GM19043 (cell line): Measurements from ENCODE around the gene FGD2.

Source experiments
- ATAC-seq: cut with Tn5 transposase; IDR thresholded peaks from one replicate; pipeline ENCODE4 v1.9.1; 2021; ENCODE audit warnings: low read depth; ENCODE audit not compliant: unreplicated experiment

FGD2 gene

GRCh38 chr6:36969988-36970891, 35.2 kb upstream of the FGD2 start:
- ATAC-seq = no peak

- no peak for ATAC-seq
These were observed 34.3 kb upstream of the FGD2 start for GRCh38 chr6:36970892-36971842.

GRCh38 chr6:36971921-36972673, 33.4 kb upstream of the FGD2 start:
- no peak for ATAC-seq

GRCh38 chr6:36973190-36973589, 32.3 kb upstream of the FGD2 start:
- ATAC-seq = no peak

GRCh38 chr6:36973647-36974046, 31.8 kb upstream of the FGD2 start:
- no peak for ATAC-seq

GRCh38 chr6:36975231-36976006, 30.0 kb upstream of the FGD2 start:
- no peak for ATAC-seq

- no peak for ATAC-seq
These were observed 29.5 kb upstream of the FGD2 start for GRCh38 chr6:36976007-36976264.

GRCh38 chr6:36976509-36976908, 28.9 kb upstream of the FGD2 start:
- ATAC-seq = no peak

GRCh38 chr6:36976931-36977330, 28.5 kb upstream of the FGD2 start:
- ATAC-seq = no peak

- ATAC-seq = no peak
These were observed 27.9 kb upstream of the FGD2 start for GRCh38 chr6:36977470-36977941.

GRCh38 chr6:36978421-36979346, 26.8 kb upstream of the FGD2 start:
- ATAC-seq = no peak

- no peak for ATAC-seq
These were observed 26.1 kb upstream of the FGD2 start for GRCh38 chr6:36979347-36979742.

GRCh38 chr6:36980129-36980528, 25.3 kb upstream of the FGD2 start:
- ATAC-seq = no peak

GRCh38 chr6:36980876-36981619, 24.4 kb upstream of the FGD2 start:
- no peak for ATAC-seq

GRCh38 chr6:36983538-36983937, 21.9 kb upstream of the FGD2 start:
- ATAC-seq = no peak

GRCh38 chr6:36984581-36985416, 20.7 kb upstream of the FGD2 start:
- ATAC-seq = no peak

- ATAC-seq = no peak
These were observed 20.0 kb upstream of the FGD2 start for GRCh38 chr6:36985417-36985807.
